Liver (tissue), 9 donors: ENCODE data around the gene AKAP13. TPM values are rescaled to one million over a fixed set of nuclear protein-coding genes. Genes with fewer than 3 reads are reported as not detected.
A peak's percentile ranks its signal among the peaks of the same experiment; 100 is the strongest.

Experiments used
- DNase-seq: peaks from one replicate; pipeline ENCODE4 v3.0.0-alpha.2; 2017; ENCODE audit warnings: low spot score
- H3K27ac ChIP-seq, 2 donors: one replicate each; pipeline ENCODE4 v1.7.0; 2013; ENCODE audit warnings: inconsistent platforms in 2 of 2, low read length in 2 of 2, control low read depth in 1 of 2, low read depth in 1 of 2, mild to moderate bottlenecking in 1 of 2
- H3K27me3 ChIP-seq, 4 donors: one replicate each; pipeline versions ENCODE4 v1.6.1 to v1.7.0; 2013; ENCODE audit warnings: low read length in 3 of 4, inconsistent platforms in 1 of 4, mild to moderate bottlenecking in 1 of 4, moderate library complexity in 1 of 4; ENCODE audit not compliant: control insufficient read depth in 4 of 4, insufficient read depth in 4 of 4
- H3K36me3 ChIP-seq, 4 donors: one replicate each; pipeline versions ENCODE4 v1.6.1 to v1.7.0; 2013; ENCODE audit warnings: low read length in 3 of 4, mild to moderate bottlenecking in 3 of 4, low read depth in 1 of 4, moderate library complexity in 1 of 4; ENCODE audit not compliant: control insufficient read depth in 4 of 4, insufficient read depth in 3 of 4
- H3K4me1 ChIP-seq, 4 donors: one replicate each; pipeline versions ENCODE4 v1.6.1 to v1.7.0; 2013; ENCODE audit warnings: low read length in 3 of 4, mild to moderate bottlenecking in 3 of 4, moderate library complexity in 1 of 4; ENCODE audit not compliant: control insufficient read depth in 4 of 4, insufficient read depth in 4 of 4
- H3K4me3 ChIP-seq, 3 donors: one replicate each; pipeline versions ENCODE4 v1.6.1 to v1.7.0; 2013; ENCODE audit warnings: low read length in 3 of 3, control low read depth in 1 of 3, low read depth in 1 of 3, mild to moderate bottlenecking in 1 of 3
- H3K9ac ChIP-seq, 2 donors: one replicate each; pipeline ENCODE4 v1.7.0; 2013; ENCODE audit warnings: low read length in 2 of 2, mild to moderate bottlenecking in 2 of 2, moderate library complexity in 2 of 2, control low read depth in 1 of 2, low read depth in 1 of 2
- H3K9me3 ChIP-seq, 4 donors: one replicate each; pipeline versions ENCODE4 v1.6.1 to v1.7.0; 2013; ENCODE audit warnings: low read length in 3 of 4; ENCODE audit not compliant: control insufficient read depth in 4 of 4
- CTCF ChIP-seq: fragments of 150-350 bp; IDR thresholded peaks from 2 replicates; pipeline ENCODE4 v1.5.1; 2017; ENCODE audit warnings: improper control_type of control experiment, low read depth, low read length; ENCODE audit not compliant: missing input control
- EGR1 ChIP-seq, 2 donors: IDR thresholded peaks; 2 replicates each; pipeline ENCODE4 v1.6.1; 2016 to 2018; ENCODE audit warnings: antibody characterized with exemption in 2 of 2, low read depth in 2 of 2
- FOXA2 ChIP-seq: IDR thresholded peaks from 2 replicates; pipeline ENCODE4 v1.6.1; 2016; ENCODE audit warnings: antibody characterized with exemption
- HNF4A ChIP-seq, 2 donors: conservative IDR thresholded peaks; 2 replicates each; pipeline ENCODE4 v1.6.1; 2016; ENCODE audit warnings: antibody characterized with exemption in 2 of 2, mild to moderate bottlenecking in 2 of 2
- HNF4G ChIP-seq: IDR thresholded peaks from 2 replicates; pipeline ENCODE4 v1.6.1; 2016; ENCODE audit warnings: antibody characterized with exemption
- MAX ChIP-seq: IDR thresholded peaks from 2 replicates; pipeline ENCODE4 v1.6.1; 2016; ENCODE audit warnings: antibody characterized with exemption
- NR2F2 ChIP-seq: IDR thresholded peaks from 2 replicates; pipeline ENCODE4 v1.6.1; 2016; ENCODE audit warnings: antibody characterized with exemption
- RXRA ChIP-seq, 2 donors: IDR thresholded peaks; 2 replicates each; pipeline ENCODE4 v1.6.1; 2017 to 2018; ENCODE audit warnings: antibody characterized with exemption in 2 of 2, mild to moderate bottlenecking in 1 of 2
- SP1 ChIP-seq: IDR thresholded peaks from 2 replicates; pipeline ENCODE4 v1.6.1; 2018; ENCODE audit warnings: antibody characterized with exemption, mild to moderate bottlenecking
- YY1 ChIP-seq: IDR thresholded peaks from 2 replicates; pipeline ENCODE4 v1.6.1; 2016; ENCODE audit warnings: antibody characterized with exemption, mild to moderate bottlenecking
- WGBS: extraction: QIAGEN DNeasy Blood & Tissue Kit; methylation state at CpG from one replicate; pipeline ENCODE4 v1.1.7; 2013; 5-methylcytosine and 5-hydroxymethylcytosine counted together
- polyA plus RNA-seq, 2 donors: library from polyadenylated mRNA; stranded (reverse) in 1 of 2; unstranded in 1 of 2; fragments of 200-250 nt in 1 of 2; fragments of >200 nt in 1 of 2; fragmentation: Nextera tagmentation in 1 of 2; extraction: Ambion mirVana in 1 of 2; gene quantifications; one replicate each; pipeline versions ENCODE4 v1.2.1 to v1.2.3, GENCODE V29; 2013 to 2015
- total RNA-seq, 2 donors: library from RNA; depleted of rRNA; stranded (reverse); fragments of >200 nt; gene quantifications; one replicate each; pipeline ENCODE4 v1.2.3, GENCODE V29; 2014
- donor health status: healthy.
- donor health status: healthy.
- donor health status: healthy.
- donor health status: healthy.
- donor health status: healthy.

AKAP13 gene
- total and polyA plus RNA-seq, 4 donors: 18.6 to 92.3 (median 37.4) TPM

GRCh38 chr15:85333132-85333831 lies 47.1 kb upstream of the AKAP13 start:
- Histone ChIP-seq H3K27ac (no peak overlapping the region), H3K9me3 (no peaks in the 10 kb centered on the region), H3K4me1 (peaks cover 0 to 22% (median 11%) of the 10 kb centered on the region in 4 donors), H3K27me3 (no peaks in the 10 kb centered on the region), H3K36me3 (no peaks in the 10 kb centered on the region), H3K9ac (no peak overlapping the region), H3K4me3 (no peak overlapping the region)
- TF ChIP-seq FOXA2 (no peak), NR2F2 (peak; percentile 33)
- WGBS: 83% methylated on average over 6 of the region's 6 CpGs
- no peak for DNase-seq

GRCh38 chr15:85334241-85334640 lies 46.2 kb upstream of the AKAP13 start:
- TF ChIP-seq MAX: no peak
- TF ChIP-seq SP1: no peak
- TF ChIP-seq NR2F2: no peak
- no peak for TF ChIP-seq YY1
- no peak for TF ChIP-seq CTCF
- no peak for TF ChIP-seq HNF4G

GRCh38 chr15:85335193-85335942 lies 45.0 kb upstream of the AKAP13 start:
- Histone ChIP-seq H3K4me1 (peaks cover 0 to 17% (median 8%) of the 10 kb centered on the region in 4 donors), H3K4me3 (no peak overlapping the region), H3K9ac (no peak overlapping the region), H3K27ac (no peak overlapping the region), H3K27me3 (no peaks in the 10 kb centered on the region), H3K9me3 (no peaks in the 10 kb centered on the region), H3K36me3 (no peaks in the 10 kb centered on the region)
- 56% methylated on average over 13 of the region's 13 CpGs for WGBS
- TF ChIP-seq EGR1 (IDR thresholded peaks at IDR 0.05; ENCODE audit: low read depth in 2 of 2) (no peak), CTCF (no peak), RXRA (IDR thresholded peaks at IDR 0.05) (peak in 1 of 2 donors; percentile 36), HNF4A (conservative IDR thresholded peaks at IDR 0.05) (peak in 1 of 2 donors; percentile 15), NR2F2 (peak; percentile 95)
- DNase-seq: no peak

More at GRCh38 chr15:85334241-85334640, 46.2 kb upstream of the AKAP13 start:
- no peaks in the 10 kb centered on the region for H3K9me3 ChIP-seq
- no peak overlapping the region for H3K27ac ChIP-seq
- no peaks in the 10 kb centered on the region for H3K36me3 ChIP-seq
- no peaks in the 10 kb centered on the region for H3K27me3 ChIP-seq
- no peak for DNase-seq
- H3K4me1 ChIP-seq: peaks cover 0 to 22% (median 11%) of the 10 kb centered on the region in 4 donors
- H3K4me3 ChIP-seq: no peak overlapping the region
- H3K9ac ChIP-seq: no peak overlapping the region
- 94% methylated on average over 6 of the region's 6 CpGs for WGBS
